ENCODE data around the gene FPR3. TPM values are rescaled to one million over a fixed set of nuclear protein-coding genes. Genes with fewer than 3 reads are reported as not detected.

FPR3 gene
- total and polyA plus RNA-seq, 10 of the 15 experiments (the other 5 are each of a cell fraction or from before 2014, with no cell fraction given): not detected

DNA sequence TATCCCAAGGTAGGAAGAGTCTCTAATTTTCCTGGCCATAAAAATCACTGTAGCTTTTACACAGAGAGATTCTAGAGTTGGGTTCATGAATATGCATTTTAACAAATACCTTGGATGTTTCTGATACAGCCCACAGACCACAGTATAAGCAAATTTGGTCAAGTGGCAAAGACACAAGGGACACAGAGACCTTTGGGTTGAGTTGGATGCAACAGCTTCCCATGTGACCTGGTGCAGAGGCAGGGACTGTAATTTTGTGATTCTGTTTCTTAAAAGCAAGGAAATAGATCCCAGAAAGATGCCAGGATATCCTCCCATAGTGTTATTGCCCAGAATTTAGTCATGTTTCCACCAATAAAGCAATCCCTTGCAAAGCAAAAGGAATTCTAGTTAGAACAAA lies 27.0 kb downstream of the FPR3 start:
- ChIA-PET RAD21 (ENCODE audit: unreplicated experiment) (no interaction called here), CTCF (no interaction called here), SMC1A (ENCODE audit: uncharacterized antibody, unreplicated experiment) (no interaction called here), POLR2A (no interaction called here)
- Histone ChIP-seq H3K27me3 (replicated peaks in 1 of 2; ENCODE audit: control insufficient read depth in 2 of 2, insufficient read depth in 2 of 2, low read length in 1 of 2) (no peaks in the 10 kb centered on the region), H3K4me2 (ENCODE audit: control insufficient read depth, insufficient read depth) (no peak overlapping the region), H3K9ac (ENCODE audit: control insufficient read depth, insufficient read depth, low read length) (no peak overlapping the region), H3K27ac (ENCODE audit: control insufficient read depth, insufficient read depth) (no peak overlapping the region), H3K79me2 (ENCODE audit: control insufficient read depth, insufficient read depth, low read length) (no peaks in the 10 kb centered on the region), H3K36me3 (ENCODE audit: control insufficient read depth in 2 of 2, insufficient read depth in 2 of 2, low read length in 1 of 2) (no peaks in the 10 kb centered on the region), H4K20me1 (ENCODE audit: control insufficient read depth, insufficient read depth) (no peaks in the 10 kb centered on the region), H3K4me3 (no peak overlapping the region), H2AFZ (ENCODE audit: control insufficient read depth, low read depth, low read length) (no peak overlapping the region), H3K9me3 (replicated peaks; ENCODE audit: control insufficient read depth, insufficient read depth, low read length) (peaks cover 3% of the 10 kb centered on the region; the same call in 2 of the 3 replicates), H3K4me1 (ENCODE audit: control insufficient read depth, insufficient read depth, low read length) (no peaks in the 10 kb centered on the region)
- intact Hi-C loops (cut with micrococcal nuclease; ENCODE audit: unreplicated experiment) (no loop called here), in situ Hi-C loops (cut with MboI) (no loop called here)
- FAIRE-seq (no peak), ATAC-seq (no peak), DNase-seq (ENCODE audit: low read depth, low spot score) (no peak)
- no peak for TF ChIP-seq YBX1 (IDR thresholded peaks at IDR 0.05)
- no peak for TF ChIP-seq MLLT1 (IDR thresholded peaks at IDR 0.05)
- no peak for TF ChIP-seq MYB (IDR thresholded peaks at IDR 0.05; ENCODE audit: borderline replicate concordance, low read depth, low read length)
- TF ChIP-seq PRDM15 (CRISPR knock-in tag; IDR thresholded peaks at IDR 0.05): no peak
- TF ChIP-seq NR2C2 (IDR thresholded peaks at IDR 0.05; ENCODE audit: borderline replicate concordance, control insufficient read depth, insufficient read length, low read depth): no peak
- TF ChIP-seq ESRRA (IDR thresholded peaks at IDR 0.05; ENCODE audit: low read length): no peak
- TF ChIP-seq, protein P1, sequence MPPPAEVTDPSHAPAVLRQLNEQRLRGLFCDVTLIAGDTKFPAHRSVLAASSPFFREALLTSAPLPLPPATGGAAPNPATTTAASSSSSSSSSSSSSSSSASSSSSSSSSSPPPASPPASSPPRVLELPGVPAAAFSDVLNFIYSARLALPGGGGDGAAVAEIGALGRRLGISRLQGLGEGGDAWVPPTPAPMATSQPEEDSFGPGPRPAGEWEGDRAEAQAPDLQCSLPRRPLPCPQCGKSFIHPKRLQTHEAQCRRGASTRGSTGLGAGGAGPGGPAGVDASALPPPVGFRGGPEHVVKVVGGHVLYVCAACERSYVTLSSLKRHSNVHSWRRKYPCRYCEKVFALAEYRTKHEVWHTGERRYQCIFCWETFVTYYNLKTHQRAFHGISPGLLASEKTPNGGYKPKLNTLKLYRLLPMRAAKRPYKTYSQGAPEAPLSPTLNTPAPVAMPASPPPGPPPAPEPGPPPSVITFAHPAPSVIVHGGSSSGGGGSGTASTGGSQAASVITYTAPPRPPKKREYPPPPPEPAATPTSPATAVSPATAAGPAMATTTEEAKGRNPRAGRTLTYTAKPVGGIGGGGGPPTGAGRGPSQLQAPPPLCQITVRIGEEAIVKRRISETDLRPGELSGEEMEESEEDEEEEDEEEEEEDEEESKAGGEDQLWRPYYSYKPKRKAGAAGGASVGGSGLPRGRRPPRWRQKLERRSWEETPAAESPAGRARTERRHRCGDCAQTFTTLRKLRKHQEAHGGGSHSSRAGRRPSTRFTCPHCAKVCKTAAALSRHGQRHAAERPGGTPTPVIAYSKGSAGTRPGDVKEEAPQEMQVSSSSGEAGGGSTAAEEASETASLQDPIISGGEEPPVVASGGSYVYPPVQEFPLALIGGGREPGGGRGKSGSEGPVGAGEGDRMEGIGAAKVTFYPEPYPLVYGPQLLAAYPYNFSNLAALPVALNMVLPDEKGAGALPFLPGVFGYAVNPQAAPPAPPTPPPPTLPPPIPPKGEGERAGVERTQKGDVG (CRISPR knock-in tag; IDR thresholded peaks at IDR 0.05): no peak
- TF ChIP-seq SP1 (IDR thresholded peaks at IDR 0.05; ENCODE audit: low read depth, low read length): no peak
- TF ChIP-seq PML (IDR thresholded peaks at IDR 0.05; ENCODE audit: low read length): no peak
- TF ChIP-seq EZH2 (IDR thresholded peaks at IDR 0.05; ENCODE audit: borderline replicate concordance, control insufficient read depth, low read depth, low read length): no peak
- no TSS peak for BruUV-seq (replicated peaks)
